HG03571 (cell line): ENCODE data around the gene CXorf38.
"Not testable (repeated sequence)": the region's sequence is repeated elsewhere in the genome, so short reads cannot be mapped to it uniquely, and the experiment has no call there.

Experiments used
- ATAC-seq: cut with Tn5 transposase; IDR thresholded peaks from one replicate; pipeline ENCODE4 v1.9.1; 2021; ENCODE audit not compliant: unreplicated experiment

The CXorf38 gene

GRCh38 chrX:40628506-40628905 is 18.9 kb downstream of the CXorf38 start:
- ATAC-seq: no peak

- ATAC-seq: no peak
These were observed 22.1 kb downstream of the CXorf38 start for GRCh38 chrX:40625294-40625693.

GRCh38 chrX:40623665-40624064 is 23.7 kb downstream of the CXorf38 start:
- ATAC-seq: no peak

GRCh38 chrX:40623139-40623536 is 24.2 kb downstream of the CXorf38 start, which contains the start of gene MPC1L:
Gene MPC1L, plus strand, starts transcription at chrX:40623428. Its CDS starts 138 bp downstream, at chrX:40623566.
- ATAC-seq: no peak

- ATAC-seq: no peak
These were observed 24.8 kb downstream of the CXorf38 start for GRCh38 chrX:40622479-40623138.

- no peak for ATAC-seq
These were observed 29.8 kb downstream of the CXorf38 start for GRCh38 chrX:40617566-40617965.

GRCh38 chrX:40615976-40616375 is 31.4 kb downstream of the CXorf38 start:
- ATAC-seq: no peak

- ATAC-seq: no peak
These were observed 34.9 kb downstream of the CXorf38 start for GRCh38 chrX:40612511-40612910.

- no peak for ATAC-seq
These were observed 40.0 kb downstream of the CXorf38 start for GRCh38 chrX:40607381-40607780.

- ATAC-seq: no peak
These were observed 43.9 kb downstream of the CXorf38 start for GRCh38 chrX:40603446-40603845.

GRCh38 chrX:40589616-40590321 is 57.6 kb downstream of the CXorf38 start:
- ATAC-seq: not testable (repeated sequence)

- ATAC-seq: not testable (repeated sequence)
These were observed 59.7 kb downstream of the CXorf38 start for GRCh38 chrX:40587623-40588022.

- no peak for ATAC-seq
These were observed 64.5 kb downstream of the CXorf38 start for GRCh38 chrX:40582811-40583210.

- ATAC-seq: not testable (repeated sequence)
These were observed 65.2 kb downstream of the CXorf38 start for GRCh38 chrX:40582178-40582577.

- ATAC-seq: no peak
These were observed 65.9 kb downstream of the CXorf38 start for GRCh38 chrX:40581336-40581920.

- peak; percentile 94 for ATAC-seq
These were observed 66.6 kb downstream of the CXorf38 start, which contains the start of gene ATP6AP2 for GRCh38 chrX:40580537-40581335. Gene ATP6AP2, plus strand, starts transcription at chrX:40580970. Its CDS starts 96 bp downstream, at chrX:40581066.

- ATAC-seq: no peak
These were observed 67.3 kb downstream of the CXorf38 start for GRCh38 chrX:40579900-40580536.

- no peak for ATAC-seq
These were observed 68.2 kb downstream of the CXorf38 start for GRCh38 chrX:40579141-40579540.

GRCh38 chrX:40578039-40578695 is 69.2 kb downstream of the CXorf38 start:
- no peak for ATAC-seq
